GM19455 (cell line): Measurements from ENCODE around the gene PDXK.

ENCODE experiments used
- ATAC-seq: cut with Tn5 transposase; IDR thresholded peaks from one replicate; pipeline ENCODE4 v1.9.1; 2021; ENCODE audit not compliant: unreplicated experiment

Gene PDXK

DNA sequence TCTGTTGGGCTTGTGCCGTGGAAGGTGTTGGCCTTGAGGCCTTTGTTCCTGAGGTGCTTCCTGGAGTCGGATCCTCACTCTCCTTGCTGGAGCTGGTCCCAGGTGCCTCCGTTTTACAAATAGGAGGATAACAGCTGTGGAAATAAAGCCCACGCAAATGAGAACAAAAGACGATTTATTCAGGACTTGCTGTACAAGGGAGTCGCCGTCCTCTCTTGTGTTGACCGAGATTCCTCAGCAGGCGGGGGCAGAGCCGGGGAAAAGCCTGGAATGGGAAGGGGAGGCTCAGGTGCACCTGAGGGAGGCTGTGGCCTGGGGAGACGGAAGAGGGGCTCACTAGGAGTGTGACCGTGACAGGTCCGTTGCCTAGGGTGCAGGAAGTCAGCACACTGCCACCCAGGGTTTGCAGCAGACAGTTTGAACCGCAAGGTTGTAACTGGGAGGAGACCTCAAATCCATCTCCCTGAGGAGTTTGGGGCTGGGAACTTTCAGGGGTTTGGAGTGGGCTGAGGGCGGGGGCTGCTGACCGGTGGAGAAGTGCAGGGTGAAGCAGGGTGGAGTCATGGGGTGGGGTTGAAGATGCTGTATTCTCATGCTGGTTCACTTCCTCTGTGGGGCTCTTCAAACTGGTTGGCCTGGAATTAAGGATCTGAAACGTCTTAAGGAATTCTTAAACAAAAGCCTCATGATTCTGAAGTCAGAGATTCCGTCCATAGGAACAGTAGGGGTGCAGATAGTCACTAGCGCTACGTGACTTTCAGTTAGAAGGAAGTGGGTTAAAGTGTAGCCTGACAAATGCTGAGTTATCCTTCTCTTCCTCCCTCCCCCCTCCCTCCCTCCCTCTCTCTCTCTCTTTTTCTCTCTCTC, 59.8 kb downstream of the PDXK start:
- no peak for ATAC-seq

DNA sequence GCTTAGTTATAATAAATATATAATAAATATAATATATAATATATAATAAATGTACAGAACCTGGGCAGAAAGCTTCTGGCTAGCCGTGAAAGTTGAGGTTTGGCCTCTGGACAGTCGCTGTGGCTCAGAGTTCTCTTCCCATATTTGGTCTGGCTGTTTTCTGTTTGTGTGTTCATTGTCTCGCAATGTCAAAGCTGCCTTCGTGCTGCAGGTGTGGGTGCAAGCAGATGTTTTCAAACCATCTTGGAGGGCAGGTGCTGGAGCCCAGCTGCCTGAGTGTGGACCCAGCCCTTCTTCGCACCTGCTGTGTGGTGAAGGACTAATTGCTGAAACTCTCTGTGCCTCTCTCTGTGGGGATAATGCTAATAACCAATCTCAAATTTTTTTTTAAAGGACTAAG, 60.7 kb downstream of the PDXK start:
- ATAC-seq, result no peak

DNA sequence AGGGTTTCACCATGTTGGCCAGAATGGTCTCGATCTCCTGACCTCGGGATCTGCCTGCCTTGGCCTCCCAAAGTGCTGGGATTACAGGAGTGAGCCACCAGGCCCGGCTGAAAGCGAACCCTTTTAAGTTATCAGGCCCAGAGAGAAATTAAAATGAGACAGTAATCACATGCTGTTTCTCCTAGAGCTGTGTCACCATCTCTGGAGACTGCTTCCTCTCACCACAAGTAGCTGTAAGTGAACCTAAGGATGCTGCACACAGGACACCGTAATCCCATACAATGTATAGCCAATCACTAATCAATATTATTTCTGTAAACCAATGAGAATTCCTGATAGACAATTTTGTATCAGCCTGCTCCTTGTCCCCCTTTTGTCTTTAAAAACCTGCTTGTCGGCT, 62.9 kb downstream of the PDXK start:
- ATAC-seq, result no peak

DNA sequence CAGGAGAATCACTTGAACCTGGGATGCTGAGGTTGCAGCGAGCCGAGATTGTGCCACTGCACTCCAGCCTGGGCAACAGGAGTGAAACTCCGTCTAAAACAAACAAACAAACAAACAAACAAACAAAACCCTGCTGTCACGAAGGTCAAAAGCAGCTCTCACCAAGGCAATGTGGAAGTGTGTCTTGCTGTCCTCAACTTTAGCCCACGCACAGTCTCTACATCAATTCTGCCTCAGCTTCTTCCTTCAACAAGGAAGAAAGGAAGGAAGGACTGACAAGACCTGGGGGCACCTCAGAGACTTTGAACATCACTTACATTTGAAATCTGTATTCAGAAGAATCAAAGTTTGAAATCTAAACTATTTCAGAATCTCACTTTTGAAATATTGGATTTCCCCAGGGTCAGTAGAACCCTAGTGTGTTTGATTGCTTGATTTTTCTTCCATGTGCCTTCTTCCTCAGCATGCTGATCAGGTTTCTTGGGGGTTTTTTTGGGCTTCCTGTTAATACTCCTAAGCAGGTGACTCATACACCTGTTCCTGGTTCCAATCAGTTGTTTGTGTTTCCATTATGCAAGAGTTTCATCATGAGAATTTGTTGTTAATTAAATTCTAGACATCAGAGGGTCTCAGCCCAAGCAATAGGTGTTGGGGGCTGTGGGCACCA, 63.6 kb downstream of the PDXK start:
- ATAC-seq, result no peak

DNA sequence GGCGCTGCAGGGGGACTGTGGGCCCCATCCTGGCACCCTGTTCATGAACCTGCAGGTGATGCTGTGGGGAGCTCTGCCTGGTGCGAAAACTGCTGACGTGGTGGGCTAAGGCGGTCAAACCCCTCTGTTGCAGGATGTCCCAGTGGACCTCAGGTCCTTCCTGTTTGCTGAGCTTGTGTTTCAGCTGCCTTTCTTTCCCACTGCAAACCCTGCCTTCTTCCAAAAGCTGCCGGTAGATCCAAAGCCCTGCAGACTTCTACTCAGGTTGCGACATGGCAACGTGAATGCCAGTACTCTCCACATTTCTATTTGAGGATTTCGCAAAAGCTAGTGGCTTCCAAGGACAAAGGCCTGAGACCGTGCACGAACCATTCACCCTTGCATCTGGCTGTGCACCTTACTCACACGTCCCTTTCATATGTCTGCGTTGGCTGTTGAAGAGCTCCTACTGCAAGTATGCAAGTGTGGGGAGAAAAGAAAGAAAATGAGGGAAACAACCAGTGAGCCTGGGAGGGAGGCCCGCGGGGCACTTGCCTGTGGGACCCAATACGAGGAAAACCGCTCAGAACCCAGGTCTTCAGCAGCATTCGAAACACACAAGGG, 64.3 kb downstream of the PDXK start:
- ATAC-seq, result no peak

DNA sequence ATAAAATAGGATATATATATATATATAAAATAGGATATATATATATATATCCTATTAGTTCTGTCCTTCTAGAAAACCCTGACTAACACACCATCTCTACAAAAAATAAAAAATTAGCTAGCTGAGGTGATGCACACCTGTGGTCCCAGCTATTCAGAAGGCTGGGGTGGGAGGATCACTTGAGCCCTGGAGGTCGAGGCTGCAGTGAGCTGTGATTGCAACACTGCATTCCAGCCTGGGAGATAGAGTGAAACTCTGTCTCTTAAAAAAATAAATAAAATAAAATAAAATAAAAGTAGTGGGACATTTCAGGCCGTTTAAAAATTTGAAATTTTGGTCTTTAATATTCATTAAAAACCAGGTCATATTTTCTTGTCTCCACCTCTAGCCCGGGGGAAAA, 66.2 kb downstream of the PDXK start:
- ATAC-seq, result no peak

DNA sequence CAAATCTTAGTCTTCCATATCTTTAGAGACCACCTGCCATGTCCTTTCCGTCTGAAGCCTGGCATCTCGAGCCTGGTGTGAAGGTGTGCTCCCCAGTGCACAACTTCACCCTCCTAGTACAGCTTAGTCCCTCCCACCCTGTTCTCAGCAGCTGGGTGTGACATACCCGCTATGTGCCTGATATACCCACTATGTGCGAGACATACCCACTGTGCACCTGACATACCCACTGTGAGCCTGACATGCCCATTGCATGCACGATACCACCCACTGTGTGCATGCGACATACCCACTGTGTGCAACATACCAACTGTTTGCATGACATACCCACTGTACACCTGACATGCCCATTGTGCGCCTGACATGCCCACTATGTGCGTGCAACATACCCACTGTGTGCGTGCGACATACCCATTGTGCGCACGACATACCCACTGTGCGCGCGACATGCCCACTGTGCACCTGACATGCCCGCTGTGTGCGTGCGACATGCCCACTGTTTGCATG, 67.4 kb downstream of the PDXK start:
- no peak for ATAC-seq

DNA sequence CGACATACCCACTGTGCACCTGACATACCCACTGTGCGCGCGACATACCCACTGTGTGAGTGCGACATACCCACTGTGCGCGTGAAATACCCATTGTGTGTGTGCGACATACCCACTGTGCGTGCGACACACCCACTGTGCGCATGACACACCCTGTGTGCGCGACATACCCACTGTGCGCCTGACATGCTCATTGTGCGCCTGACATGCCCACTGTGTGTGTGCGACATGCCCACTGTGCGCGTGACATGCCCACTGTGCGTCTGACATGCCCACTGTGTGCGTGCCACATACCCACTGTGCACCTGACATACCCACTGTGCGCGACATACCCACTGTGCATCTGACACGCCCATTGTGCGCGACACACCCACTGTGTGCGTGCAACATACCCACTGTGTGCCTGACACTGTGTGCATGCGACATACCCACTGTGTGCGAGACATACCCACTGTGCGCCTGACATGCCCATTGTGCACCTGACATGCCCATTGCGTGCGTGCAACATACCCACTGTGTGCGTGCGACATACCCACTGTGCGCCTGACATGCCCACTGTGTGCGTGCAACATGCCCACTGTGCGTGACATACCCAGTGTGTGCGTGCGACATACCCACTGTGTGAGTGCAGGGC, 68.0 kb downstream of the PDXK start:
- no peak for ATAC-seq

DNA sequence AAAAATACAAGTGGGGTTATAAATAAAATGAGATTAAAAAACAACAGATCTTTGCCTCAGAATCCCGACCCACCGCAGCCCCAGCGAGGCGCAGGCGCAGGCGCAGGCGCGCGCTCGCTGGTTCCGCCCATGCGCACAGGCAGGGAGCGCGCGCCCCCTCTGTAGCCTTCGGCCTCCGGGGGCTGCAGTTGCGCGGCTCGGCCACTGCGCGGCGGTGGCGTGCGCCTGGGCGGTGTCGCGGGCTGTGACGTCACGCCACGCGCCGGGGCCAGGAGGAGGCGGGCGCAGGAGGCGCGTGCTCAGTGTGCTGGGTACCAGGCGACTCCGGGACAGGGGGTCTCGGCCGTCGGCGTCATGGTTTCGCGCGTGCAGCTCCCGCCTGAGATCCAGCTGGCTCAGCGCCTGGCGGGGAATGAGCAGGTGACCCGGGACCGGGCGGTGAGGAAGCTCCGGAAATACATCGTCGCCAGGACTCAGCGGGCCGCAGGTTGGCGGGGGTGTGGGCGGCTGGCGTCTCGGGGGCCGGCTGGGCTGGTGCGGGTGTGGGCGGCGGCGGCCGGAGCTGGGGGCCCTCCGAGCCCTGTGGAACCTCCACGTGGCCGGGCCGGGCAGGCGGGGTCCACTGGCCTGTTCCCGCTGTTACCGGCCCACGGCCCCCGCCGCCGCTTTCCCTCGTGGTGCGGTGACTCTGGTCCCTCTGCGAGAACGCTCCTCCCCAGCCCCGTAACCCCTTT, 70.5 kb downstream of the PDXK start, which contains the start of gene RRP1:
TSS of gene RRP1 (plus strand) at position 302 of the 734 bp plus-strand sequence. CDS start at position 355, 53 bp downstream.
- peak; percentile 75 for ATAC-seq

DNA sequence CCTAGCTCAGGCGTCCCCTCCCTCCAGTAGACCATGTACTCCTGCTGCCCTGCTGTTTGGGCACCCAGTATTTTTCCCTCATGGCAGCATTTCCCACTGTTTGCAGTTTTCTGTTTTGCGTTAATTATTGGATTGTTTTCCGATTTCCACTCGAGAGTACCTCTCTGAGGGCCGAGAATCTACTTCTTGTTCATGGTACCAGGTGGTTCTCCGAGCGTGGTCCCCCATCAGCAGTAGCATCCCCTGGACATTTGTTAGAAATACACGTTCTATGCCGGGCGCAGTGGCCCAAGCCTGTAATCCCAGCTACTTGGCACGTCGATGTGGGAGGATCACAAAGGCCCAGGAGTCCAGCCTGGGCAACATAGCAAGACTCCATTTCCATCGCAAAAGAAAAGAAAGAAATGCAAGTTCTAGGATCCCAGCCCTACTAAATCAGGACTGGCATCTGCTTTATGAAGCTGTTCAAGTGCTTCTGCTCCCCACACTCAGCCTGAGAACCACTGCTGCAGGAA, 71.1 kb downstream of the PDXK start:
- ATAC-seq, result no peak

DNA sequence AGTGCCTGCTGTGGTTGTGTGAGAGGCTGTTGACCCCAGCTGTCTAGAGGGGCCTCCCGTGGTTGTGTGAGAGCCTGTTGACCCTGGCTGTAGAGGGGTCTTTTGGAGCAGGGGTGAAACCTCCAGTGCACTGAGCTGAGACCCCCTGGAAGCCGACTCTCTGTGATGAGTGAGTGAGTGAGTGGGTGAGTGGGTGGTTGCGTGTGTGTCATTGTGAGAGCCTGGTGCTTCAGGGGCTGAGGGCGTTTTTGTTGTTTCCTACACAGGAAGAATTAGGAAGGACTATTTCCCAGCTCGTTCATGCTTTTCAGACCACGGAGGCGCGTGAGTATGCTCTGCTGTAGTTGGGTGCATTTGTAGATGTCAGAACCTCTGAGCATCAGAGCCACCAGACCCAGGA, 73.5 kb downstream of the PDXK start:
- ATAC-seq, result no peak

DNA sequence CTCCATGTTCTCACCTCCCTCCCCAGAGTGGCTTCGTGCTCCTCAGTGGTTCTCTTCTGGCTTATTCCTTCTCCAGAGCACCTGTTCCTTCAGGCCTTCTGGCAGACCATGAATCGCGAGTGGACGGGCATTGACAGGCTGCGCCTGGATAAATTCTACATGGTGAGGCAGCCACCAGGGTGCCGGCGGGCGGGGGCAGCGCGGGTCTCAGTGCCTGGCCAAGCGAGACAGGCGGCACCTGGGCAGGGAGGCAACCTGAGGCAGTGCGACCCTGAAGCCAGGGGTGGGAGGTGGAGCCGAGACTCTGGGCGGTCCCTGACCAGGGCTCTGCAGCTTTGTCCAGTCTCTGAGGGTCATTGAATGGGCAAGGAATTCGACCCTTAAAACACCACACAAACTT, 74.3 kb downstream of the PDXK start:
- no peak for ATAC-seq

DNA sequence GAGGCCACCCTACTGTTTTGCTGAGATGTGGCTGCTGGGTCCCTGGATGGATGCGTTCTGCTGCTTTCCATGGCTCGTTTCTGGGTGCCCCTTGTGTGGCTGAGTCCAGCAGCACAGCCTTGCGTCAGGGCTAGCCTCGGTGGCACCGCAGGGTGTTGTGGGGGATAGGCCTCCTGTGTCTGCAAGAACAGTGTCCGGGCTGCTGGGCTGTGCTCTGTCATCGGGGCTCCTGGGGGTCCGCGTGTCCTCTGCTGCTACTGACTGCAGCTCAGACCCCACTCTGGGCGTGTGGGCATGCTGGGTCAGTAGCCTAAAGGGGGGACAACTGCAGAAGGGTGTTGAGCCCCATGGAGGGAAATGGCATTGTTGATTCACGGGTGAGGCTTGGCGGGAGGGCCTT, 75.4 kb downstream of the PDXK start:
- no peak for ATAC-seq

DNA sequence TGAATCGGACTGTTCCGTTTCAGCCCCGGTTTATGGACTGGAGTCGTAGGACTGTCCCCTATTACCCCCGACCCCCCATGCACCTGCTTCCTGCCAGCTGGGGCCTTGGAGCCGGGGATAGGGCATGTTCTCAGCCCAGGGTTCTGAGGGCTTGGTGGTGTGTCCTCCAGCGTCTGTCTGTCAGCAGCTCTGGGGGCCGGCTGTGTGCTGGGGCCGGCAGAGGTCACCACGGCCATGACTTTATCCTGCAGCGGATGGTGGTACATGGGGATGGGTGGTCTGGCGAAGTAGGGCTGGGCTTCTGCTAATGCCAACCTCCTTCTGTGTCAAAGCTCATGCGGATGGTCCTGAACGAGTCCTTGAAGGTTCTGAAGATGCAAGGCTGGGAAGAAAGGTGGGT, 75.9 kb downstream of the PDXK start:
- no peak for ATAC-seq

DNA sequence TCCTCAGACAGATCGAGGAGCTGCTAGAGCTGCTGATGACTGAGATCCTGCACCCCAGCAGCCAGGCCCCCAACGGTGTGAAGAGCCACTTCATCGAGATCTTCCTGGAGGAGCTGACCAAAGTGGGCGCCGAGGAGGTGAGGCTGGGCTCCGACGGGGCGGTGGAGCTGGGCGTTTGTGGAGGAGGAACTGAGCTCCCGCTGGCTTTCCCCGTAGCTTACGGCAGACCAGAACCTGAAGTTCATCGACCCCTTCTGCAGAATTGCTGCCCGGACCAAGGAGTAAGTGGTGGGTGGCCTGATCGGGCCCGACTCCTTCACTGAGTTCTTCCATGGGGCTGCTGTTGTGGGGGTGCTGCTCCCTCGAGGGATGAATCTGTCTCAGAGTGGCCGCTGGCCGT, 78.5 kb downstream of the PDXK start:
- ATAC-seq, result no peak

DNA sequence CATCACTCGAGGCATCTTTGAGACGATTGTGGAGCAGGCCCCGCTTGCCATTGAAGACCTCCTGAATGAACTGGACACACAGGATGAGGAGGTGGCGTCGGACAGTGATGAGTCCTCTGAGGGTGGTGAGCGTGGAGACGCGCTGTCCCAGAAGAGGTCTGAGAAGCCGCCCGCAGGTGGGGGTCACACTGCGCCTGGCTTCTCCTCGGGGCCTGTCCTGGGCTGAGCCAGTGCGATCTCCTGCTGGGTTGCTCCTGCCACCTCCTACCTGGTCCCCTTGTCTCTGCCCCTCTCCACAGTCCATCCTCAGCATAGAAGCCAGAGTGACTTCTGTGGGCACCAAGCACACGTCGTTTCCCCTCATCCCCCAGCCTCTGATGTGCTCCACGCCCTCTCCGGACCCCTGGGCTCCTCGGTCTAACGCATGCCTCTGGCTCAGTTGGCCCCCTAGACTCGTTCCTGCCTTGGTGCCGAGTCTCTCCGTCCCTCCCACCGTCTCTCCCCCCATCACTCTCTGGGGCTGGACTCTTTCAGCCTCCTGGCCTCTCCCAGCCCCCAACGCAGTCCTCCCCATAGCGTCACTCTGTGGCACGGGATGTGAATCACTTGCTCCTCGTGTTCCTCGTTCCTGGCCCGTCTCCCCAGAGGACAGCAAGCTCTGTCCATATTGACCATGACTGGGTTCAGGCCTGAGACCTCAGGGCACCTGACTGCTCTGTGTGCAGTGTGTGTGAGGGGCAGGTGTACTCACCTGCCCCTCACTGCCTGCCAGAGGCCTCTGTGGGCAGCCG, 79.2 kb downstream of the PDXK start:
- ATAC-seq, result no peak

DNA sequence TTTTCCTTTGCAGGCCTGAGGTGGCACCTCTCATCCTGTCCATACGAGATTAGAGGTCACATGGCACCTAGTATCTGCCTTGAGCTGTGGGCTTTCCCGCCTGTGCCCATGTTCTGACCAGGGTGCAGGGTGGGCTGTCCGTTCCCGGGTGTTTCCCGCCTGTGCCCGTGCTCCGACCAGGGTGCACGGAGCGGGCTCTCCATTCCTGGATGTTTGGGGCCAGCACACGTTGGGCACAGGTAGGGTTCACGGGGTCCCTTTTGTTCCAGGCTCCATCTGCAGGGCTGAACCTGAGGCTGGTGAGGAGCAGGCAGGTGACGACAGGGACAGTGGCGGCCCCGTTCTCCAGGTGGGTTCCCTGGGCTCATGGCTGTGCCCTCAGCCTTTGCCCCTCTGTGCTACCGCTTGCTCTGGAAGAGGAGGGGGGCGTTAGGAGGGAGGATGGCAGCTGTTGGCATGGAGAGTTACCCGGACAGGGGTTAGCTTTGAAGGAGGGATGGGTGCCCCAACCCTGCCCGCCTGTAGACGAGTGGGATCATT, 80.4 kb downstream of the PDXK start:
- ATAC-seq, result no peak

DNA sequence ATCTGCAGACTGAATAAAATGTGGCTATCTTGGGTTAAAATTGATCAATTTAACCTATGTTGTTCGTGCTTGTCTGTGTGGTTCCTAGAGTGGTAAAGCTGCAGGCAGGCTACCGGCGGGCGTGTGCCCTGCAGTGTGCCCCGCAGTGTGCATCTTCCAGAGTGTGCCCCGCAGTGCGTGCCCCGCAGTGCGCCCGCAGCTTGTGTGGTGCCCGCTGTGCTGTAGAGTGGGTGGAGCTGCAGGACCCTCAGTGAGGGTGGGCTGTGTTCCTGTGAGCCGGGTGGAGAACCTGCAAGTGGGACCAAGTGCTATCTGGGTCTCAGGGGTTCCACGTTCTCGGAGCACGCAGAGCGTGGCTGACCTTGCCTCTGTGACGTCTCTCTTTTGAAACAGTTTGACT, 81.2 kb downstream of the PDXK start:
- ATAC-seq, result no peak

DNA sequence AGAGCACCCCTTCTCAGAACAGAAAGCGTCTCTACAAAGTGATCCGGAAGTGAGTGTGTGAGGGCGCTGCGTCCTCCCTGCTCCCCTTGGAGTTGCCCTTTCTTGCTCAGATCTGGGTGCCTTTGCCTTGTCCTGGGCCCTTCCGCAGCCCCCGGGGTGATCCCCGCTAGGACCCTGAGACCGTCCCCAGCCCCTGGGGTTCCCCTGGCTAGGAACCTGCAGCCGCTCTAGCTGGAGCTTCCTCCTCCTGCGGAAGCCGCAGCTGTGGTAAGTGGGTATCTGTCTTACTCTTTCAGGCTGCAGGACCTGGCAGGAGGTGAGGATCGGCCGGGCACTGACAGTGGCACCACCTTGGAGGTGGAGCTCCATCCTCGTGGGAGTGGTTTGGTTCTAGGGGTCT, 81.6 kb downstream of the PDXK start:
- ATAC-seq, result no peak
